GM12878 (cell line): ENCODE measurements around the gene EPB41L4A. TPM values are rescaled to one million over a fixed set of nuclear protein-coding genes. Genes with fewer than 3 reads are reported as not detected.

Source experiments
- ATAC-seq: fragments of 200-7000 bp; cut with Tn5 transposase; 3 replicates; pipeline ENCODE4 v1.9.1; 2020; ENCODE audit warnings: mild to moderate bottlenecking, moderate library complexity
- BruUV-seq: library from RNA; stranded (reverse); fragments of 400-500 nt; replicated peaks from 2 replicates; lab custom pipeline; 2021; lab: Mats Ljungman, UMichigan
- CTCF ChIA-PET: fragments of 300-600 bp; sonication (Branson Sonifier 250); formaldehyde crosslinking; extraction: SDS; loops from one replicate; lab custom pipeline; 2021; ENCODE audit warnings: inconsistent platforms; lab: Yijun Ruan, JAX
- POLR2A ChIA-PET: fragments of 350-600 bp; formaldehyde crosslinking; extraction: SDS; loops from one replicate; lab custom pipeline; 2021; ENCODE audit warnings: inconsistent platforms; lab: Charles Lee
- RAD21 ChIA-PET: fragments of 300-600 bp; sonication (Branson Sonifier 250); formaldehyde crosslinking; loops from one replicate; lab custom pipeline; 2023; ENCODE audit warnings: antibody characterized with exemption; ENCODE audit not compliant: unreplicated experiment; lab: Charles Lee
- SMC1A ChIA-PET: fragments of 300-600 bp; sonication (Branson Sonifier 250); formaldehyde crosslinking; loops from one replicate; lab custom pipeline; 2023; ENCODE audit not compliant: unreplicated experiment, uncharacterized antibody; lab: Charles Lee
- DNase-seq: peaks from one replicate; pipeline ENCODE4 v3.0.0-alpha.2; 2011; ENCODE audit warnings: low read depth, low spot score
- FAIRE-seq: peaks from 3 replicates; lab custom pipeline; 2011; peaks lifted over from hg19 to GRCh38; lab: Jason Lieb, UNC
- H2AFZ ChIP-seq: 2 replicates; pipeline ENCODE4 v1.6.0; 2011; ENCODE audit warnings: low read depth, low read length, control low read depth; ENCODE audit not compliant: control insufficient read depth
- H3K27ac ChIP-seq: 2 replicates; pipeline ENCODE4 v1.5.1; 2011; ENCODE audit warnings: control low read depth; ENCODE audit not compliant: control insufficient read depth, insufficient read depth
- H3K27me3 ChIP-seq, 2 experiments: replicated peaks in 1 of 2; 2 replicates each; pipeline versions ENCODE4 v1.6.0 to v1.6.1; 2011; ENCODE audit warnings: low read length in 1 of 2; ENCODE audit not compliant: control insufficient read depth in 2 of 2, insufficient read depth in 2 of 2
- H3K36me3 ChIP-seq, 2 experiments: 2 replicates each; pipeline ENCODE4 v1.5.1; 2011; ENCODE audit warnings: low read length in 1 of 2; ENCODE audit not compliant: control insufficient read depth in 2 of 2, insufficient read depth in 2 of 2
- H3K4me1 ChIP-seq: 2 replicates; pipeline ENCODE4 v1.6.1; 2011; ENCODE audit warnings: mild to moderate bottlenecking, low read length, moderate library complexity, mixed read lengths; ENCODE audit not compliant: control insufficient read depth, insufficient read depth
- H3K4me2 ChIP-seq: 2 replicates; pipeline ENCODE4 v1.6.0; 2011; ENCODE audit warnings: control low read depth; ENCODE audit not compliant: control insufficient read depth, insufficient read depth
- H3K4me3 ChIP-seq: fragments of 200-600 bp; sonication (generic); 2 replicates; pipeline ENCODE4 v1.5.1; 2016
- H3K79me2 ChIP-seq: 2 replicates; pipeline ENCODE4 v1.6.0; 2011; ENCODE audit warnings: low read length; ENCODE audit not compliant: control insufficient read depth, insufficient read depth
- H3K9ac ChIP-seq: 2 replicates; pipeline ENCODE4 v1.8.0; 2011; ENCODE audit warnings: low read length, control low read depth, mixed read lengths; ENCODE audit not compliant: control insufficient read depth, insufficient read depth
- H3K9me3 ChIP-seq: replicated peaks from 3 replicates; pipeline ENCODE4 v1.5.1; 2011; ENCODE audit warnings: mild to moderate bottlenecking, low read length; ENCODE audit not compliant: control insufficient read depth, insufficient read depth
- H4K20me1 ChIP-seq: 2 replicates; pipeline ENCODE4 v1.6.0; 2011; ENCODE audit not compliant: control insufficient read depth, insufficient read depth
- BCL11A ChIP-seq: IDR thresholded peaks from 2 replicates; pipeline ENCODE4 v1.6.1; 2011; ENCODE audit warnings: low read depth, low read length
- BRCA1 ChIP-seq: IDR thresholded peaks from 2 replicates; pipeline ENCODE4 v1.6.1; 2011; ENCODE audit warnings: low read depth, low read length, improper control_type of control experiment
- HDAC6 ChIP-seq: fragments of 200-600 bp; sonication (generic); IDR thresholded peaks from one replicate; pipeline ENCODE4 v1.8.0; 2017; ENCODE audit warnings: antibody characterized with exemption; ENCODE audit not compliant: unreplicated experiment
- MTA3 ChIP-seq: IDR thresholded peaks from 2 replicates; pipeline ENCODE4 v1.6.1; 2012; ENCODE audit warnings: low read length, inconsistent platforms, borderline replicate concordance
- NR2C2 ChIP-seq: IDR thresholded peaks from 2 replicates; pipeline ENCODE4 v1.6.1; 2011; ENCODE audit warnings: borderline replicate concordance, low read depth; ENCODE audit not compliant: control insufficient read depth, insufficient read length
- POU2F2 ChIP-seq: IDR thresholded peaks from 3 replicates; pipeline ENCODE4 v1.6.1; 2011; ENCODE audit warnings: low read depth, mild to moderate bottlenecking, low read length, borderline replicate concordance
- SKIL ChIP-seq: fragments of 450-650 bp; IDR thresholded peaks from 2 replicates; pipeline ENCODE4 v1.6.1; 2017; ENCODE audit warnings: mild to moderate bottlenecking, low read depth, inconsistent platforms; ENCODE audit not compliant: poor library complexity, severe bottlenecking
- SMAD5 ChIP-seq: IDR thresholded peaks from 2 replicates; pipeline ENCODE4 v1.6.1; 2016; ENCODE audit warnings: antibody characterized with exemption, low read depth
- SMARCA5 ChIP-seq: fragments of 450-650 bp; IDR thresholded peaks from 2 replicates; pipeline ENCODE4 v1.6.1; 2017; ENCODE audit warnings: mild to moderate bottlenecking
- SREBF1 ChIP-seq: IDR thresholded peaks from 2 replicates; pipeline ENCODE4 v1.6.1; 2012; ENCODE audit warnings: mild to moderate bottlenecking, low read length
- WGBS: methylation state at CpG from one replicate; pipeline ENCODE4 v1.1.6; 2016; ENCODE audit warnings: low lambda C conversion rate; ENCODE audit not compliant: insufficient replicate concordance, insufficient coverage; ENCODE audit errors: missing lambda C conversion rate; 5-methylcytosine and 5-hydroxymethylcytosine counted together
- in situ Hi-C: fragments of 300-500 bp; cut with MboI; formaldehyde crosslinking; loops from 9 replicates; pipeline ENCODE4 v1.14.3; 2018; ENCODE audit warnings: mixed read lengths
- intact Hi-C: fragments of 100-400 bp; cut with micrococcal nuclease; formaldehyde crosslinking; loops from one replicate; pipeline ENCODE4 v1.14.2; 2022; ENCODE audit not compliant: unreplicated experiment
- polyA plus RNA-seq, 11 experiments: library from polyadenylated mRNA; depleted of rRNA in 4 of 11; unstranded in 6 of 11; stranded (reverse) in 5 of 11; fragments of >200 nt; fragmentation: Nextera tagmentation in 4 of 11; fragmentation: Illumina TruSeq in 1 of 11; extraction: Ambion mirVana in 4 of 11; extraction: Trizol in 1 of 11; gene quantifications; 1 replicate in 1 of 11; 2 replicates in 10 of 11; pipeline versions ENCODE4 v1.2.1 to v1.2.3, GENCODE V29; 2011 to 2016; ENCODE audit warnings: inconsistent platforms in 2 of 11, missing spikeins in 2 of 11, low read depth in 1 of 11
- total RNA-seq, 4 experiments: library from RNA; depleted of rRNA in 3 of 4; stranded (reverse); fragments of >200 nt in 3 of 4; fragmentation: Illumina TruSeq in 1 of 4; extraction: Trizol in 1 of 4; gene quantifications; 2 replicates each; pipeline versions ENCODE4 v1.2.1 to v1.2.3, GENCODE V29; 2013 to 2021
- TF ChIP-seq, protein P1 (sequence below): fragments of 450-650 bp; IDR thresholded peaks from 2 replicates; pipeline ENCODE4 v1.6.1; 2018; ENCODE audit warnings: mild to moderate bottlenecking, low read depth, moderate library complexity; ENCODE audit not compliant: partially characterized antibody

Gene EPB41L4A
- total and polyA plus RNA-seq, 10 of the 15 experiments (the other 5 are each of a cell fraction or from before 2014, with no cell fraction given) = 0.10 to 0.67 (median 0.30) TPM

GRCh38 chr5:112276991-112277390, 142.1 kb downstream of the EPB41L4A start:
- Histone ChIP-seq H3K27me3 (peaks cover 0 to 2% of the 10 kb centered on the region in 2 experiments; a peak in 2 of 4 replicates), H4K20me1 (no peaks in the 10 kb centered on the region), H3K4me1 (no peaks in the 10 kb centered on the region), H3K79me2 (no peaks in the 10 kb centered on the region), H3K36me3 (no peaks in the 10 kb centered on the region), H3K27ac (no peak overlapping the region), H3K9me3 (no peaks in the 10 kb centered on the region), H3K4me2 (no peak overlapping the region), H3K9ac (no peak overlapping the region), H3K4me3 (no peak overlapping the region), H2AFZ (no peak overlapping the region)
- SMC1A ChIA-PET = interaction anchor here (0.5 kb wide), 1 partner anchor 436 kb away, joined by 3 read pairs; no protein-coding TSS in a partner anchor
- CTCF ChIA-PET = interaction anchor here (0.9 kb wide), 1 partner anchor 143 kb away, joined by 3 read pairs; no protein-coding TSS in a partner anchor
- POLR2A ChIA-PET = no interaction called here
- no TSS peak for BruUV-seq
- intact Hi-C loops (no loop called here), in situ Hi-C loops (no loop called here)
- DNase-seq (no peak), FAIRE-seq (no peak), ATAC-seq (no peak)
- no peak for TF ChIP-seq HDAC6
- no peak for TF ChIP-seq BCL11A
- TF ChIP-seq MTA3 = no peak
- TF ChIP-seq POU2F2 = no peak
- no peak for TF ChIP-seq NR2C2
- no peak for TF ChIP-seq SKIL
- no peak for TF ChIP-seq SMARCA5
- TF ChIP-seq SREBF1 = no peak
- no peak for TF ChIP-seq SMAD5
- TF ChIP-seq, protein P1, sequence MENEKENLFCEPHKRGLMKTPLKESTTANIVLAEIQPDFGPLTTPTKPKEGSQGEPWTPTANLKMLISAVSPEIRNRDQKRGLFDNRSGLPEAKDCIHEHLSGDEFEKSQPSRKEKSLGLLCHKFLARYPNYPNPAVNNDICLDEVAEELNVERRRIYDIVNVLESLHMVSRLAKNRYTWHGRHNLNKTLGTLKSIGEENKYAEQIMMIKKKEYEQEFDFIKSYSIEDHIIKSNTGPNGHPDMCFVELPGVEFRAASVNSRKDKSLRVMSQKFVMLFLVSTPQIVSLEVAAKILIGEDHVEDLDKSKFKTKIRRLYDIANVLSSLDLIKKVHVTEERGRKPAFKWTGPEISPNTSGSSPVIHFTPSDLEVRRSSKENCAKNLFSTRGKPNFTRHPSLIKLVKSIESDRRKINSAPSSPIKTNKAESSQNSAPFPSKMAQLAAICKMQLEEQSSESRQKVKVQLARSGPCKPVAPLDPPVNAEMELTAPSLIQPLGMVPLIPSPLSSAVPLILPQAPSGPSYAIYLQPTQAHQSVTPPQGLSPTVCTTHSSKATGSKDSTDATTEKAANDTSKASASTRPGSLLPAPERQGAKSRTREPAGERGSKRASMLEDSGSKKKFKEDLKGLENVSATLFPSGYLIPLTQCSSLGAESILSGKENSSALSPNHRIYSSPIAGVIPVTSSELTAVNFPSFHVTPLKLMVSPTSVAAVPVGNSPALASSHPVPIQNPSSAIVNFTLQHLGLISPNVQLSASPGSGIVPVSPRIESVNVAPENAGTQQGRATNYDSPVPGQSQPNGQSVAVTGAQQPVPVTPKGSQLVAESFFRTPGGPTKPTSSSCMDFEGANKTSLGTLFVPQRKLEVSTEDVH = no peak
- TF ChIP-seq BRCA1 = no peak
- 4% methylated on average over 4 of the region's 4 CpGs for WGBS
- RAD21 ChIA-PET = no interaction called here
